Endometrial microvascular endothelial cells (primary cell): ENCODE results near the gene INCENP. TPM values are rescaled to one million over a fixed set of nuclear protein-coding genes. Genes with fewer than 3 reads are reported as not detected.

Source experiments
- total RNA-seq: library from RNA; depleted of rRNA; stranded (reverse); fragments of >200 nt; gene quantifications from one replicate; pipeline ENCODE4 v1.2.3, GENCODE V29; 2015; ENCODE audit errors: inconsistent ontology term

Gene INCENP
- total RNA-seq, 1 donor from 2014 or later, result 50.7 TPM

Other genes starting within 250 kb of the INCENP start
- gene FADS3, start 232.5 kb upstream of the INCENP start, total RNA-seq, result 307 TPM
- gene RAB3IL1, start 206.4 kb upstream of the INCENP start, total RNA-seq, result 2.5 TPM
- gene BEST1, start 173.7 kb upstream of the INCENP start, total RNA-seq, result under 0.01 TPM
- 774 TPM for gene FTH1, start 156.4 kb upstream of the INCENP start, total RNA-seq
- gene SCGB1D1, start 66.2 kb downstream of the INCENP start, total RNA-seq, result not detected
- not detected for gene SCGB2A1, start 84.7 kb downstream of the INCENP start, total RNA-seq
- not detected for gene SCGB1D2, start 118.2 kb downstream of the INCENP start, total RNA-seq
- gene SCGB2A2, start 146.1 kb downstream of the INCENP start, total RNA-seq, result not detected
- gene SCGB1D4, start 175.1 kb downstream of the INCENP start, total RNA-seq, result not detected
- 53.3 TPM for gene ASRGL1, start 213.4 kb downstream of the INCENP start, total RNA-seq